Measurements from ENCODE around the gene DRC7.
"Not testable (repeated sequence)": the region's sequence is repeated elsewhere in the genome, so short reads cannot be mapped to it uniquely, and the experiment has no call there.

Gene DRC7

DNA sequence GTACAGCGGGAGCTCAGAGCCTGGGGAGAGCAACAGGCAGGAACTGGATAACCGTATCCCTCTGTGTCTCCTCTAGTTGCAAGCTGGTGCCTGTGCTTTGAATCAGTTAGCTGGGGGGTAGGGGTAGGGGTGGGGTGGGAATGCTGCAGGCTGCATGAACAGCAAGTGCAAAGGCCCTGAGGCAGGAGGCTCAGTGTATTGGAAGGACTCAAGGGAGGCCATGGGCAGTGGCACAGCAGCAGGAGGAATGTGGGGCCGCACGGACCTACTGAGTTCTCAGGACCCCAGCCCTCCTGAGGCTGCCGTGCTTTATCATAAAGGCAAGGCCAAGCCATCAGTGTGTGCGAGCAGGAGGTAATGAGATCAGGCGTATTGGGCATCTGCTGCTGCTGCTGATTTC, 44.2 kb downstream of the DRC7 start:
- no peak for DNase-seq

GRCh38 chr16:57739756-57740422, 45.3 kb downstream of the DRC7 start:
- DNase-seq, result no peak

DNA sequence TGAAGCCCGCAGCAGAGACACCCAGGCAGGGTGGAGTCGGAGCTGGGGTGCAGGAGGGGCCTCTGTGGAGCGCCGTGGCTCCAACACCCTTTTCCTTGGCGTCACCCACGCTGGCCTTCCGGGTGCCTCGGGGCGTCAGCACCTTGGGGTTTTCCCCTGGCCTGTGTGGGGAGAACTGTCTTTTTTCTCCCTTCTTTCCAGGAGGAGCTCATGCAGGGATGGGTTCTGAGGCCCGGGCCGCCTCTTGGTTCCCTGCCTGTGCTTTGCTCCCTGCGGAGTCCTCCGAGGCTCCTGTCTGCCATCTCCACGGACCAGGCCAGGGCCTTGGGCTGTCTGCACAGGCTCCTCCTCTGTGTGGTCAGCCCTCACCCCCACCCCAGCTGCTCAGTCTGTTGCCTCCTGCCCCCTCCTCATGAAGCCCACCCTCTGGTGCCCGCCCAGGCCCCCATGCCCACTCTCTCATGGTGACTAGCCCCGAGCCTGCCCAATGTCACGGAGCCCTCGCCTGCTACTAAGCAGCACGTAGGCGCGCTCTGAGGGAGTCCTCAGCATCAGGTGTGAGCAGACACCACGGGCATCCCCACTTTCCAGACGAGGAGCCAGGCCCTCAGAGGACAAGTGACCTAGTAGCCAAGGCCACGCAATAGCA, 45.9 kb downstream of the DRC7 start:
- no peak for DNase-seq

- no peak for DNase-seq
These were observed 47.1 kb downstream of the DRC7 start for GRCh38 chr16:57741660-57742191.

- no peak for DNase-seq
These were observed 47.9 kb downstream of the DRC7 start for GRCh38 chr16:57742543-57742942.

DNA sequence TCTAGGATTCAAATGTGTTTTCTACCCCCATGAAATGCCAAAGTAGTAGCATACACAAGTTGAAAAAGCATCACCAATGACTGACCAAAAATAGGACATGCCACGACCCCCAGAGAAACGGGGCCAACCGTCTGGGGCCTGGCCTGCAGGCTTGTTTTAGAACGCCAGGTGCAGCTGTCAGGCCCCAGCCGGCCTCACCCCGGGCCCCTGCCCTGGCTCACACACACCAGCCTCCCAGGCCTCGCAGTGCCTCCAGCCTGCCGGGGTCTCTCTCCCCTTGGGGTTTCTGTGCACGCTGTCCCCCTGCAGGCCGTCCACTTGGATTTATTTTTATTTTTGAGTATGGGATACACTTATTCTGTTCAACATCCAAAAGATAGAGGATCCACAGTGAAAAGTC, 48.9 kb downstream of the DRC7 start:
- DNase-seq, result no peak

GRCh38 chr16:57743886-57744641, 49.5 kb downstream of the DRC7 start:
- DNase-seq, result no peak

DNA sequence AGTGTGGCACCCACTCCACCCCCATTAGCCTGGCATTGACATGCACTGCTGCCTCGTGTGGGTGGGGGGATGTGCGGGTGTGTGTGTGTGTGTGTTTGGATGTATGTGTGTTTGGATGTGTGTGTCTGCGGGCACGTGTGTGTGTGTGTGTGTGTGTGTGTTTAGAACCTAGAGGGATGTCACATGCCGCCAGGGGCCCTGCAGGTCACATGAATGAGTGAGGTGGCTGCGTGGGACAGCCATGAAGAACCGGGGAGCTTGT, 50.0 kb downstream of the DRC7 start:
- DNase-seq, result no peak

DNA sequence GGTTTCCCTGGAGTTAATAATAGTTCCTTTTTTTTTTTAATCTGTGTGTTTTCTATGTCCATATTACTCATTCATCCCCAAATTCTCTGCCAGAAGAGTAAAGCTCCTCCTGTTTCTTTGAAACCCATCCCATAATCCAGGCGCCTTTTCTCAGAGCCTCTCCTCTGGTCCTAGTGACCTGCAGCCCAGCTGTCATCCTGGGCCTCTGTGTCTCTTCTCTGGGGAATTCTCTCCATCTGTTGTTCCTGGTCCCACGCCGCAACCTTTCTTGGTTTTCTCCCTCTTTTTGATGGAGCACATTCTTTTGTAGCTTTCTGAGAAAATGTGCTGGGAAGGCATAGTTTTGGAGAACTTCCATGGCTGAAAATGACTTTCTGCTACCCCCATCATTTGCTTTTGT, 51.2 kb downstream of the DRC7 start:
- no peak for DNase-seq

DNA sequence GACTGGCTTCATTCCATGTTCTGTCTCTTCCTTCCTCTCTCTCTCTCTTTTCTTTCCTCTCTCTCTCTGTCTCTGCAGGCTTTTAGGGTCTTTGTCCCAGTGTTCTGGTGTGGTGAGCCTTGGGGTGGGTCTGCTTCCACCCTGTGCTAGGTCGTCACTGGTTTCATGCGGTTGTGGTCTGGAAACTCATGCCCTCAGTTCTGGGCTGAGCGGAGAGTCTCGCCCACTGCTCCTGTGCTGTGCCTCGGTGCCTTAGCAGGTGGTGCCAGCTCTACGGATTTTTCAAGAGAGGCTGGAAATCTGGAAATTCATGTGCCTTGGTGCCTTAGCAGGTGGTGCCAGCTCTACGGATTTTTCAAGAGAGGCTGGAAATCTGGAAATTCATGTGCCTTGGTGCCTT, 51.7 kb downstream of the DRC7 start:
- not testable (repeated sequence) for DNase-seq

- DNase-seq, result no peak
These were observed 52.5 kb downstream of the DRC7 start for GRCh38 chr16:57747091-57747490.

DNA sequence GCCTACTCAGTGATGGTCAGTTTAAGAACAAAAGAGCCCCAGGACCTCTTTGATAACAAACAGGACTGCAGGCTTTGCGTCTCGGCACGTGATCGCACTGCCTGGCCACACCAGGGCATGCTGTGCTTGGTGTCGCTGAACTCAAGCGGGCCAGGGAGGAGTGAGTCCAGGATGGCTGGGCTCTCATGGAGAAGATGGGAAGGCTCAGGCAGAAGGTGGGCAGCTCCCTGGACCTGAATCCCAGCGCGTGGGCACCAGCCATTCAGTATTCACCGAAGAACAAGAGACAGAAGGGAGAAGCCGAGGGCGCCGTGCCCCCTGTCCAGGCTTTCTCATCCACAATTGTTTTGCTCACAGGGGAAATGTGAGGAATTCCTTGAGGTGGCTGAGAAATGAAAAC, 52.9 kb downstream of the DRC7 start:
- no peak for DNase-seq

- no peak for DNase-seq
These were observed 53.4 kb downstream of the DRC7 start for GRCh38 chr16:57747996-57748395.

DNA sequence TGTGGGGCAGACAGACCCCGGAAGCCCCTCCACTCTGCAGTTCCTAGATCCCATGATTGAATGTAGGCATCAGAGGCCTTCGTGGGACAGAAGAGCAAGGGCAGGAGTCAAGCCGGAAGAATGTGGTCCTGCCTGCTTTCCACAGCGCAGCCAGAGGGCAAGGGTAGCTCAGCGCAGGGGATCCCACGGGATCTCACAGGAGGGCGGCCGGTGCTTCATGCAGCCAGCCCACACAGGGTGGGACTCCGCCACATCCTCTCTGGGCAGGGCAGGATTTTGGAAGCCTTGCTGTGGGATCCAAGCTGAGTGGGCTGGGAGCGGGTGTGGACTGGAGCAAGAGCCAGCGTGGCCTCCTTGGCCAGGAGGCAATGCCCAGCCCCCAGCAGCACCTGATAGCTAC, 54.0 kb downstream of the DRC7 start:
- DNase-seq, result no peak

DNA sequence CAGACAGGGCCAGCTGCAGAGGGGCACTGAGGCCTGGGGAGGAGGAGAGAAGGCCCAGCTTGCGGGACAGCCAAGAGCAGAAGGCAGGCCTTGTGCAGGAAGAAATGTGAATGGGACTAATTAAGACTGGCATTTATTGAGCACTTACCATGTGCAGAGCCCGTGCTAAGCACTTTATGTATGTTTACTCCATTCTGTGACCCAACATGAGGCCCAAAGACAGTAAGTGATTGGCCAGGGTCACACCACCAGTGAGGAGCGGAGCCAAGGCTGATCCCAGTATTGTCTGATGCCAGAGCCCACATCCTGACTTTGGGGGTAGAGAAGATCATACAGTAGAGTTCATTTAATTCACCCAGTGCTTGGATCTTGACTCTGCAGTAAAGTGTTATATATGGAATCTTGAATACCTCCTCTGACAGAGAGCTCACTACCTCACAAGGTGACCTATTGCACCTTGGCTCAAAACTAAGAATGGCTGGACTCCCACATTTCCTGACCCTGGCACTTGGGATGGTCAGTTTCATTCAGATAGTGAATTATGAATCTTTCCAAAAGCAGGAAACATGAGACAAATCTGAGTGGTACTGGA, 54.6 kb downstream of the DRC7 start:
- no peak for DNase-seq

GRCh38 chr16:57749856-57750452, 55.3 kb downstream of the DRC7 start:
- no peak for DNase-seq

- DNase-seq, result no peak
These were observed 56.4 kb downstream of the DRC7 start for GRCh38 chr16:57750796-57751538.

- DNase-seq, result no peak
These were observed 57.1 kb downstream of the DRC7 start for GRCh38 chr16:57751539-57752202.

GRCh38 chr16:57752203-57752580, 57.6 kb downstream of the DRC7 start:
- no peak for DNase-seq

DNA sequence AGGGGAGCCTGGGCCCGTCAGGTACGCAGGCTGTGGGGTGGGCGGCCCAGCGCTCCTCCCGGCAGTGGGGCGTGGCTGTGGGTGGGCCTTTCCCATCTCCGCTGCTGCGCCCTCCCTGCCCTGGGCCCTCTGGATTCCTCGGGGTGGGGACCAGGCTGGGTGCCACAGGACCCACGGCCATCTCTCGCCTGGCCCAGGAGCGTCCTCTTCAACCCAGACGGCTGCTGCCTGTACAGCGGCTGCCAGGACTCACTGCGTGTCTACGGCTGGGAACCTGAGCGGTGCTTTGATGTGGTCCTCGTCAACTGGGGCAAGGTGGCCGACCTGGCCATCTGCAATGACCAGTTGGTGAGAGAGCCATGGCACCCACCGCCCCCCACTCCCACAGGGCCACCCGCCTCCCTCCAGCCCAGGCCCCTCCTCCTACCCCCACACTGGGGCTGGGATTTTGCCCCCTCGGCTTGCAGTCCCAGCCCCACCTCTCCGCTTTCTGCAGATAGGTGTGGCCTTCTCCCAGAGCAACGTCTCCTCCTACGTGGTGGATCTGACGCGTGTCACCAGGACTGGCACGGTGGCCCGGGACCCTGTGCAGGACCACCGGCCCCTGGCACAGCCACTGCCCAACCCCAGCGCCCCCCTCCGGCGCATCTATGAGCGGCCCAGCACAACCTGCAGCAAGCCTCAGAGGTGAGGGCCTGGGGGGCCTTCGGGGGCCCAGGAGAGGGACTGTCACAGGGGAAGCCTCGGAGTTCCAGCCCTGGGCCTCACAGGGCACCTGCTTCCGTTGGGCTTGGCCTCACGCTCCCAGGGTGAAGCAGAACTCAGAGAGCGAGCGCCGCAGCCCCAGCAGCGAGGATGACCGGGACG, 58.2 kb downstream of the DRC7 start:
- DNase-seq, result no peak
